DND-41 (cell line): Measurements from ENCODE around the gene SMS.
"Not testable (repeated sequence)": the region's sequence is repeated elsewhere in the genome, so short reads cannot be mapped to it uniquely, and the experiment has no call there.

Source experiments
- EZH2 ChIP-seq: IDR thresholded peaks from 3 replicates; pipeline ENCODE4 v1.6.1; 2012; ENCODE audit warnings: borderline replicate concordance, low read depth, mild to moderate bottlenecking, moderate library complexity, low read length, inconsistent platforms; ENCODE audit not compliant: severe bottlenecking
- TF ChIP-seq, protein P1 (sequence below): IDR thresholded peaks from 2 replicates; pipeline ENCODE4 v1.5.1; 2012; ENCODE audit warnings: borderline replicate concordance, low read length, moderate library complexity, mild to moderate bottlenecking; ENCODE audit not compliant: poor library complexity, severe bottlenecking; ENCODE audit errors: extremely low read depth

DNA sequence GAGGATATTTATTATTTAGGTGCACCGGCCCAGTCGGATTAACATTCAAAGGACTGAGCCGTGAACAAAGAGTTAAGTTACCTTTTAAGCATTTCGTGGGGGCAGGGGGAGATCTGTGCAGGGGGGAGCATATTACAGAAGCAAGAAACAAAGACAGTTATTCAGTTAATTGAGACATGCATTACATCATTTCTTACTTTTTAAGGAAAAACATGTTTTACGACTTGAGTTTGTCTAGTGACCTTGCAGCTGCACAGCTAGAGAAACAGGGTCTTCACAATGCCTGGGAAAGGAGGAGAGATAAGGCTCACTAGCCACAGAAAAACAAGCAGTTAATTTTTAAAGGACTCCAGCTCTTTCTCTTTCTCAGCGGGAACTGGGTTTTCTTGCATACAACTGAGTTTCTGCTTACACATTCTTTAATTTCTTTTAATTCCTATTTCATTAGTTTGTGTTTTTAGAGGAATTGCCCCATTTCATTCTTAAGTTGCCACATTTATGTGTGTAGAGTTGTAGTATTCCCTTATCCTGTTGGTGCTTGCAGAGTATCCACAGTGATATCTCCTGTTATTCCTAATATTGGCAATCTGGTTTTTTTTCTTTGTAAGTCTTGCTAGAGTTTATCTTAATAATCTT lies 12.8 kb downstream of the SMS start:
- TF ChIP-seq, protein P1, sequence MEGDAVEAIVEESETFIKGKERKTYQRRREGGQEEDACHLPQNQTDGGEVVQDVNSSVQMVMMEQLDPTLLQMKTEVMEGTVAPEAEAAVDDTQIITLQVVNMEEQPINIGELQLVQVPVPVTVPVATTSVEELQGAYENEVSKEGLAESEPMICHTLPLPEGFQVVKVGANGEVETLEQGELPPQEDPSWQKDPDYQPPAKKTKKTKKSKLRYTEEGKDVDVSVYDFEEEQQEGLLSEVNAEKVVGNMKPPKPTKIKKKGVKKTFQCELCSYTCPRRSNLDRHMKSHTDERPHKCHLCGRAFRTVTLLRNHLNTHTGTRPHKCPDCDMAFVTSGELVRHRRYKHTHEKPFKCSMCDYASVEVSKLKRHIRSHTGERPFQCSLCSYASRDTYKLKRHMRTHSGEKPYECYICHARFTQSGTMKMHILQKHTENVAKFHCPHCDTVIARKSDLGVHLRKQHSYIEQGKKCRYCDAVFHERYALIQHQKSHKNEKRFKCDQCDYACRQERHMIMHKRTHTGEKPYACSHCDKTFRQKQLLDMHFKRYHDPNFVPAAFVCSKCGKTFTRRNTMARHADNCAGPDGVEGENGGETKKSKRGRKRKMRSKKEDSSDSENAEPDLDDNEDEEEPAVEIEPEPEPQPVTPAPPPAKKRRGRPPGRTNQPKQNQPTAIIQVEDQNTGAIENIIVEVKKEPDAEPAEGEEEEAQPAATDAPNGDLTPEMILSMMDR, result not testable (repeated sequence)
- TF ChIP-seq EZH2, result not testable (repeated sequence)
